Heart left ventricle (tissue), 16 donors: ENCODE measurements around the gene FABP6. TPM values are rescaled to one million over a fixed set of nuclear protein-coding genes. Genes with fewer than 3 reads are reported as not detected.

Experiments
- ATAC-seq, 4 donors: fragments of 200-7000 bp; cut with Tn5 transposase; one replicate each; pipeline ENCODE4 v1.9.1; 2020 to 2022; ENCODE audit warnings: moderate library complexity in 4 of 4, mild to moderate bottlenecking in 3 of 4, moderate number of reproducible peaks in 1 of 4
- DNase-seq, 5 donors: peaks; one replicate each; pipeline ENCODE4 v3.0.0-alpha.2; 2020
- H3K27ac ChIP-seq, 12 donors: fragments of 200-600 bp; sonication (generic) in 4 of 12; one replicate each; pipeline versions ENCODE4 v1.5.0 to v1.8.0; 2016 to 2022; ENCODE audit warnings: mild to moderate bottlenecking in 2 of 12
- H3K27me3 ChIP-seq, 9 donors: fragments of 200-600 bp; sonication (generic) in 2 of 9; one replicate each; pipeline versions ENCODE4 v1.5.1 to v1.8.0; 2016 to 2022; ENCODE audit warnings: mild to moderate bottlenecking in 3 of 9
- H3K36me3 ChIP-seq, 9 donors: fragments of 200-600 bp; sonication (generic) in 2 of 9; one replicate each; pipeline versions ENCODE4 v1.5.0 to v1.8.0; 2018 to 2022; ENCODE audit warnings: mild to moderate bottlenecking in 2 of 9
- H3K4me1 ChIP-seq, 12 donors: fragments of 200-600 bp; sonication (generic) in 4 of 12; one replicate each; pipeline versions ENCODE4 v1.5.0 to v1.8.0; 2016 to 2022; ENCODE audit warnings: mild to moderate bottlenecking in 3 of 12
- H3K4me3 ChIP-seq, 12 donors: fragments of 200-600 bp; sonication (generic) in 4 of 12; one replicate each; pipeline versions ENCODE4 v1.5.0 to v1.8.0; 2017 to 2022; ENCODE audit warnings: mild to moderate bottlenecking in 9 of 12, moderate library complexity in 4 of 12
- H3K9me3 ChIP-seq, 12 donors: fragments of 200-600 bp; sonication (generic) in 4 of 12; one replicate each; pipeline versions ENCODE4 v1.5.0 to v1.8.0; 2016 to 2022; ENCODE audit warnings: mild to moderate bottlenecking in 1 of 12
- POLR2A ChIP-seq, 2 donors: fragments of 450-650 bp; IDR thresholded peaks; one replicate each; pipeline ENCODE4 v1.6.1; 2017; ENCODE audit warnings: antibody characterized with exemption in 2 of 2, mild to moderate bottlenecking in 2 of 2, moderate library complexity in 2 of 2
- WGBS, 4 donors: extraction: QIAGEN DNeasy Blood & Tissue Kit in 2 of 4; methylation state at CpG; one replicate each; pipeline versions ENCODE4 v1.1.5 to v1.1.7; 2013 to 2018; 5-methylcytosine and 5-hydroxymethylcytosine counted together
- intact Hi-C, 10 donors: fragments of 100-400 bp; cut with DNase I; formaldehyde crosslinking; loops; one replicate each; pipeline versions ENCODE4 v1.11.1 to v1.14.2; 2022
- polyA plus RNA-seq, 2 donors: library from polyadenylated mRNA; stranded (reverse); fragments of 200-250 nt; gene quantifications; one replicate each; pipeline ENCODE4 v1.2.3, GENCODE V29; 2013
- total RNA-seq, 9 donors: library from RNA; depleted of rRNA in 2 of 9; stranded (reverse); fragments of >200 nt in 2 of 9; fragmentation: NEBNext Ultra II Directional in 3 of 9; extraction: Animal tissue kit (Norgen Biotek cat#: 25700) in 3 of 9; gene quantifications; one replicate each; pipeline versions ENCODE4 v1.1.0 to v1.2.4, GENCODE V29; 2016 to 2023
- TF ChIP-seq, protein P1 (sequence below), 12 donors: fragments of 200-600 bp; sonication (generic) in 4 of 12; IDR thresholded peaks; one replicate each; pipeline versions ENCODE4 v1.5.0 to v1.8.0; 2018 to 2022; ENCODE audit warnings: antibody characterized with exemption in 12 of 12, mild to moderate bottlenecking in 5 of 12
- donor health status: ischemic (EF 13 %, LVEDD 7.1; RV severe dilation, severe dysfunction).
- donor health status: healthy with polysubstance abuse.
- donor health status: DM: no; HTN: yes; CAD: no.
- donor health status: DM: no; HTN: no; CAD: no.
- donor health status: ischemic (EF 25% LVEDD 6.9; RV normal size, moderate dysfunction).
- donor health status: ischemic (EF 25% LVEDD 5.7; RV mildly dilated, moderate dysfunction).
- donor health status: healthy.
- donor health status: DM: yes; HTN: yes; CAD: no.
- donor health status: ischemic (EF 35%, LVEDD 5.7; RV mildly dilated, moderate dysfunction).
- donor health status: nonischemic (EF 11% LVEDD 7.7; RV severe dilation, severe dysfunction).
- donor health status: DM: yes; HTN: yes; CAD: no.
- donor health status: PGD.
- donor health status: ischemic (EF 29% LVEDD 5.4; RV normal size, mild dysfunction).
- donor health status: nonischemic (EF 23%, LVEDD 6.1; RV moderate dilation, normal function).

FABP6 gene
- total and polyA plus RNA-seq, 11 donors: 0.25 to 6.2 (median 2.3) TPM

DNA sequence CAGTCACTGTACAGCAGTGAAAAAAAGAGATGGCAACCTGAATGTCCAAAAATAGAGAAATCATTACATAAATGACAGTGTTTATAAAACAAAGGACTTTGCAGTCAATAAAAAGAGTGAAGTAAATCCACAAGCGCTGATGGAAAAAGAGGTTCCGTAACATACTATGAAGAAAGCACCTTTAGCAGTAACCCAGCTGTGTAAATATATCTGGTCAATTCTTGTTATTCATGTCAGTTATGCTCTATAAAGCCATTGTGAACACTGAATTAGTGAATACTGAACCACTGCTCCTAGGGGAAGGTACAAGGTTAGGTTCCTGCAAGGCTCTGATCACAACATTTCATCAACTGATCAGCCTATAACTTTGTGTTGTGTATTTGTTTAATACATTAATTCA lies 43.6 kb downstream of the FABP6 start:
- H3K36me3 ChIP-seq: peaks cover 0 to 18% (median 0%) of the 10 kb centered on the region in 9 donors
- no peak for ATAC-seq
- DNase-seq: no peak
- H3K27ac ChIP-seq: no peak overlapping the region
- H3K27me3 ChIP-seq: no peaks in the 10 kb centered on the region
- no peak overlapping the region for H3K4me3 ChIP-seq
- no peak for TF ChIP-seq POLR2A (IDR thresholded peaks at IDR 0.05)
- TF ChIP-seq, protein P1, sequence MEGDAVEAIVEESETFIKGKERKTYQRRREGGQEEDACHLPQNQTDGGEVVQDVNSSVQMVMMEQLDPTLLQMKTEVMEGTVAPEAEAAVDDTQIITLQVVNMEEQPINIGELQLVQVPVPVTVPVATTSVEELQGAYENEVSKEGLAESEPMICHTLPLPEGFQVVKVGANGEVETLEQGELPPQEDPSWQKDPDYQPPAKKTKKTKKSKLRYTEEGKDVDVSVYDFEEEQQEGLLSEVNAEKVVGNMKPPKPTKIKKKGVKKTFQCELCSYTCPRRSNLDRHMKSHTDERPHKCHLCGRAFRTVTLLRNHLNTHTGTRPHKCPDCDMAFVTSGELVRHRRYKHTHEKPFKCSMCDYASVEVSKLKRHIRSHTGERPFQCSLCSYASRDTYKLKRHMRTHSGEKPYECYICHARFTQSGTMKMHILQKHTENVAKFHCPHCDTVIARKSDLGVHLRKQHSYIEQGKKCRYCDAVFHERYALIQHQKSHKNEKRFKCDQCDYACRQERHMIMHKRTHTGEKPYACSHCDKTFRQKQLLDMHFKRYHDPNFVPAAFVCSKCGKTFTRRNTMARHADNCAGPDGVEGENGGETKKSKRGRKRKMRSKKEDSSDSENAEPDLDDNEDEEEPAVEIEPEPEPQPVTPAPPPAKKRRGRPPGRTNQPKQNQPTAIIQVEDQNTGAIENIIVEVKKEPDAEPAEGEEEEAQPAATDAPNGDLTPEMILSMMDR (IDR thresholded peaks at IDR 0.05): no peak
- H3K9me3 ChIP-seq: no peaks in the 10 kb centered on the region
- H3K4me1 ChIP-seq: peaks cover 0 to 41% (median 30%) of the 10 kb centered on the region in 12 donors
- intact Hi-C loops: loop anchor here in 1 of 10 donors (5.0 kb wide), 1 partner anchor 39 kb away; the partner anchor contains the start of gene CCNJL
- WGBS, 4 donors: 97 to 98% (median 98%) methylated on average over 2 of the region's 2 CpGs

DNA sequence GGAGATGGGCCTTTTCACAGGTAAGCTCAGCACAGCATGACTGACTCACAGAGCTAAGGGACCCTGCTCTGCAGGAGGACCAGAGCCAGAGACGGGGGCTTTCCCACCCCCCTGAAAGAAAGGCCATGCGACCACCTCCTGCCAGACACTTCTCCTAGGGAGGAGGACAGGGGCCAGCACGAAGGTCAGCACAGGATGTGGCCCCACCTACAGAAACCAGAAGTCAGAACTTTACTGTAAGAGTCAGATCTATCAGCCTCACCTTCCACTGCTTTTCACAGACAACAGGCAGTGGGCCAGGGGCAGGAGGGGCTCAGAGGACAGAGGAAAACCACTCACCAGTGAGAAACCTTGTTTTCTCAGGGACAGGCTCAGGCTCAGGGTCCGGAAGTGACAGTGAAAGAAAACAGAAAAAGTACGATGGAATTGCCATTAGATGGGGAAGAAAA lies 45.2 kb downstream of the FABP6 start:
- no peak overlapping the region for H3K4me3 ChIP-seq
- H3K9me3 ChIP-seq: no peaks in the 10 kb centered on the region
- H3K27me3 ChIP-seq: no peaks in the 10 kb centered on the region
- no peak overlapping the region for H3K27ac ChIP-seq
- intact Hi-C loops: loop anchor here in 1 of 10 donors (5.0 kb wide), 1 partner anchor 38 kb away; the partner anchor contains the start of gene CCNJL
- no peak for ATAC-seq
- no peak for DNase-seq
- no peak for TF ChIP-seq POLR2A (IDR thresholded peaks at IDR 0.05)
- TF ChIP-seq, protein P1 (IDR thresholded peaks at IDR 0.05): no peak
- H3K4me1 ChIP-seq: peaks cover 0 to 27% (median 18%) of the 10 kb centered on the region in 12 donors
- H3K36me3 ChIP-seq: peaks cover 0 to 28% (median 9%) of the 10 kb centered on the region in 9 donors
- WGBS, 4 donors: 64 to 75% (median 68%) methylated on average over 5 of the region's 5 CpGs

DNA sequence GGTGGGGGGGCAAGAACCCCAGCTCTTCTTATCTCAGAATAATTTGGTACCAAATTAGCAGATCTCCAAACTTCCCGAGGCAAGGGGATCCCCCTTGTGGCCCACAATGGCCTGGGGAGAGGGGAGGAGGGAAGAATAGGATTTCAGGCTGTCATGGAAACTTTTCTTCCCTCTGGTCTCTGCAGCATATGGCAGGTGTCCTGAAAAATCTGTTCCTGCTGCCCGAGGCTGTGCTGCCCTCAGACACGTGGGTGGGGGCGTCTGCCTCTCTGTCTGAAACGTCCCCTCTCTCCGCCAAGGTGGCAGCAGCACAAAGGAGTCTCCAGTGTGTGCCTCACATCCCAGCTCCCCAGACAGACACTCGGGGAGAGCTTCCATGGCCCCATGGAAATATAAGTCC lies 49.0 kb downstream of the FABP6 start:
- Histone ChIP-seq H3K4me1 (no peaks in the 10 kb centered on the region), H3K36me3 (peaks cover 0 to 37% (median 12%) of the 10 kb centered on the region in 9 donors), H3K27me3 (no peaks in the 10 kb centered on the region), H3K9me3 (no peaks in the 10 kb centered on the region), H3K27ac (no peak overlapping the region), H3K4me3 (no peak overlapping the region)
- DNase-seq (no peak), ATAC-seq (no peak)
- intact Hi-C loops: no loop called here
- no peak for TF ChIP-seq POLR2A (IDR thresholded peaks at IDR 0.05)
- TF ChIP-seq, protein P1 (IDR thresholded peaks at IDR 0.05): no peak
- WGBS, 4 donors: 61 to 77% (median 70%) methylated on average over 7 of the region's 7 CpGs

DNA sequence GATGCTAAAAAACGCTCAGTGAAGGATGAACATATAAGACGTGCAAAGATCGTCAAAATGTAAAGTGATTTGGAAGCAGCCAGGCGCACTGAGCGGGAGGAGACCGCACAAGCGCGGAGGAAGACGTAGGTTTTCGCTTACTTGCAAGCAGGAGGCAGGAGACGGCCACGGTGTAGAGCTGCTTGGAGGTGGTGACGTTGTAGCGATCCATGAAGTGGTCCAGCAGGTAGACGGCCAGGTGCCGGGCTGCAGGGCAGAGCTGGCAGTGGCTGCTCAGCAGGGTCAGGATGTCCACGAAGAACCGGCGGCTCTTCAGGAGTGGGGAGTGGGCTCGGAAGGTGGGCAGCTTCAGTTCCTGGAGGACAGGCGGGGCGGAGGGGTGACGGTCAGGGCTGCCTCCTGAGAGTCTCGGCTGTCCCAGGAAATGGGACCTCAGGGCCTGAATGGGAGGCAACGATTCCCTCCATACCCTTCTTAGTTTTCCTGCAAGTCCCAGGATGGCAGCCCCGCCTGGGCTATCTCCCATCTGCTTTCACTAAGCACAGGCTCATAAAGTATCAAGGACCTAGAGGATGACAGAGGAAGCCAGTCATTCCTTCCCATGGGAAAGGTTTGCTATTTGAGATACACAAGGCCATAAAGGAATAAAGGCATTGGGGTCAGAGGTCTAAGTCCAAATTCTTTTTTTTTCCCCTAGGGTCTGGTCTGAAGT lies 51.2 kb downstream of the FABP6 start:
- peaks cover 0 to 4% (median 0%) of the 10 kb centered on the region in 12 donors for H3K4me1 ChIP-seq
- no peaks in the 10 kb centered on the region for H3K9me3 ChIP-seq
- intact Hi-C loops: no loop called here
- DNase-seq: no peak
- ATAC-seq: no peak
- no peak overlapping the region for H3K4me3 ChIP-seq
- H3K27me3 ChIP-seq: no peaks in the 10 kb centered on the region
- no peak overlapping the region for H3K27ac ChIP-seq
- 92 to 96% (median 94%) methylated on average over 26 of the region's 26 CpGs for WGBS, 4 donors
- TF ChIP-seq, protein P1 (IDR thresholded peaks at IDR 0.05): no peak
- TF ChIP-seq POLR2A (IDR thresholded peaks at IDR 0.05): no peak
- H3K36me3 ChIP-seq: peaks cover 0 to 36% (median 12%) of the 10 kb centered on the region in 9 donors
